Trophoblast cell (in vitro differentiated cells and primary cell): ENCODE measurements around the gene RSU1.

ENCODE experiments used
- DNase-seq, 2 donors: peaks; one replicate each; pipeline ENCODE4 v3.0.0-alpha.2; 2016
- H2AFZ ChIP-seq: 2 replicates; pipeline ENCODE4 v1.6.1; 2013; ENCODE audit warnings: low read length, moderate library complexity, mild to moderate bottlenecking; ENCODE audit not compliant: insufficient read depth, poor library complexity
- H2AK5ac ChIP-seq: 2 replicates; pipeline ENCODE4 v1.6.1; 2013; ENCODE audit warnings: mild to moderate bottlenecking, low read length
- H2BK120ac ChIP-seq: 2 replicates; pipeline ENCODE4 v1.6.1; 2013; ENCODE audit warnings: low read length, mild to moderate bottlenecking, moderate library complexity; ENCODE audit not compliant: insufficient read depth, poor library complexity
- H2BK12ac ChIP-seq: 2 replicates; pipeline ENCODE4 v1.6.1; 2013; ENCODE audit warnings: mild to moderate bottlenecking, low read length, moderate library complexity
- H2BK5ac ChIP-seq: 2 replicates; pipeline ENCODE4 v1.6.1; 2013; ENCODE audit warnings: low read length, low read depth, moderate library complexity, mild to moderate bottlenecking; ENCODE audit not compliant: poor library complexity
- H3K14ac ChIP-seq: 2 replicates; pipeline ENCODE4 v1.6.1; 2013; ENCODE audit warnings: mild to moderate bottlenecking, low read length
- H3K18ac ChIP-seq: 2 replicates; pipeline ENCODE4 v1.6.1; 2013; ENCODE audit warnings: mild to moderate bottlenecking, low read length
- H3K23ac ChIP-seq: 2 replicates; pipeline ENCODE4 v1.6.1; 2013; ENCODE audit warnings: low read length
- H3K27ac ChIP-seq: 2 replicates; pipeline ENCODE4 v1.5.1; 2013; ENCODE audit warnings: low read depth, mild to moderate bottlenecking, inconsistent platforms, low read length, moderate library complexity
- H3K27me3 ChIP-seq: 2 replicates; pipeline ENCODE4 v1.6.1; 2013; ENCODE audit warnings: inconsistent platforms, mild to moderate bottlenecking, low read length, moderate library complexity; ENCODE audit not compliant: insufficient read depth
- H3K36me3 ChIP-seq, 2 experiments: 1 replicate in 1 of 2; 2 replicates in 1 of 2; pipeline ENCODE4 v1.6.1; 2013; ENCODE audit warnings: low read length in 2 of 2, mild to moderate bottlenecking in 2 of 2, moderate library complexity in 1 of 2; ENCODE audit not compliant: insufficient read depth in 2 of 2, control insufficient read depth in 1 of 2
- H3K4ac ChIP-seq: 2 replicates; pipeline ENCODE4 v1.6.1; 2013; ENCODE audit warnings: low read depth, mild to moderate bottlenecking, low read length, moderate library complexity
- H3K4me1 ChIP-seq, 2 experiments: 1 replicate in 1 of 2; 2 replicates in 1 of 2; pipeline ENCODE4 v1.6.1; 2013; ENCODE audit warnings: low read length in 2 of 2, mild to moderate bottlenecking in 2 of 2, moderate library complexity in 1 of 2; ENCODE audit not compliant: insufficient read depth in 2 of 2, control insufficient read depth in 1 of 2
- H3K4me2 ChIP-seq: 2 replicates; pipeline ENCODE4 v1.6.1; 2013; ENCODE audit warnings: inconsistent platforms, mild to moderate bottlenecking, low read length, moderate library complexity
- H3K4me3 ChIP-seq: 2 replicates; pipeline ENCODE4 v1.5.1; 2013; ENCODE audit warnings: mild to moderate bottlenecking, low read depth, low read length, inconsistent platforms
- H3K79me1 ChIP-seq: one replicate; pipeline ENCODE4 v1.6.1; 2013; ENCODE audit warnings: low read length
- H3K79me2 ChIP-seq: 2 replicates; pipeline ENCODE4 v1.6.1; 2013; ENCODE audit warnings: low read length, mild to moderate bottlenecking; ENCODE audit not compliant: control insufficient read depth, insufficient read depth, poor library complexity
- H3K9ac ChIP-seq: 2 replicates; pipeline ENCODE4 v1.6.1; 2013; ENCODE audit warnings: mild to moderate bottlenecking, low read length
- H3K9me3 ChIP-seq: 2 replicates; pipeline ENCODE4 v1.6.1; 2013; ENCODE audit warnings: low read depth, mild to moderate bottlenecking, control low read depth, inconsistent platforms, low read length; ENCODE audit not compliant: insufficient read depth
- H4K12ac ChIP-seq: 2 replicates; pipeline ENCODE4 v1.6.1; 2013; ENCODE audit warnings: low read depth, mild to moderate bottlenecking, low read length, moderate library complexity
- H4K8ac ChIP-seq: 2 replicates; pipeline ENCODE4 v1.6.1; 2013; ENCODE audit warnings: low read depth, mild to moderate bottlenecking, low read length, moderate library complexity
- H4K91ac ChIP-seq: one replicate; pipeline ENCODE4 v1.6.1; 2013; ENCODE audit warnings: low read depth, mild to moderate bottlenecking, low read length, moderate library complexity
- WGBS: extraction: QIAGEN DNeasy Blood & Tissue Kit; methylation state at CpG from one replicate; pipeline ENCODE4 v1.1.7; 2013; ENCODE audit warnings: missing lambda C conversion rate; ENCODE audit not compliant: insufficient read length, insufficient coverage; ENCODE audit errors: extremely low coverage; 5-methylcytosine and 5-hydroxymethylcytosine counted together

The RSU1 gene

GRCh38 chr10:16853809-16854208 lies 36.6 kb upstream of the RSU1 start:
- Histone ChIP-seq H2AFZ (no peak overlapping the region), H4K91ac (no peak overlapping the region), H3K23ac (no peak overlapping the region), H3K9ac (no peak overlapping the region), H3K18ac (no peak overlapping the region), H3K14ac (no peak overlapping the region), H4K12ac (no peak overlapping the region), H3K36me3 (no peaks in the 10 kb centered on the region), H3K79me2 (peaks cover 2% of the 10 kb centered on the region), H2BK5ac (no peak overlapping the region), H2BK120ac (no peak overlapping the region), H3K4me2 (no peak overlapping the region), H2BK12ac (no peak overlapping the region), H3K4ac (no peak overlapping the region), H3K4me3 (no peak overlapping the region), H3K27ac (no peak overlapping the region), H3K79me1 (no peaks in the 10 kb centered on the region), H3K27me3 (no peaks in the 10 kb centered on the region), H2AK5ac (no peak overlapping the region), H4K8ac (no peak overlapping the region), H3K4me1 (peaks cover 0 to 2% of the 10 kb centered on the region in 2 experiments), H3K9me3 (no peaks in the 10 kb centered on the region)
- WGBS, result 100% methylated on average over 1 of the region's 4 CpGs
- DNase-seq, result no peak

GRCh38 chr10:16853201-16853600 lies 36.0 kb upstream of the RSU1 start:
- no peak overlapping the region for H4K91ac ChIP-seq
- no peak overlapping the region for H3K18ac ChIP-seq

DNA sequence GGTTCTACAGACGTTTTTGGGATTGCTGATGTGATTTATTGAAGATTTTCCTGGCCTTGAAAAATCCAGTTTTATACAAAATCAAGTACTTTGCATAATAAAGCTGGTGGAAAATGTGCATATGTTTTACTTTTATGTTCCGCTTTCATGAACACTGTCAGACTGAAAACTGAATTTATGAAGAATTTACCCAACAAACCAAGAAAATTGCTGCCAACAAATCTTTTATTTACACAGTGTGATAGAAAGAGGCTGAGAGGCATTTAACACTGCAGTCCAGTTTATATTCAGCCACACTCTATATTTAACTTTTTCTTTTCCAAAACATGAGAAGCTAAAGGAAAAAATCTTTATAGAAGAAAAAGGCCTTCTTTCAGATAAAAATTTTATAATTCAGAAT lies 35.4 kb upstream of the RSU1 start:
- no peak overlapping the region for H4K8ac ChIP-seq
- H3K79me2 ChIP-seq, result peaks cover 2% of the 10 kb centered on the region
- H3K4me3 ChIP-seq, result no peak overlapping the region
- peaks cover 2% of the 10 kb centered on the region in 2 experiments for H3K4me1 ChIP-seq
- no peak overlapping the region for H3K4ac ChIP-seq
- no peaks in the 10 kb centered on the region for H3K9me3 ChIP-seq
- no peak overlapping the region for H2AFZ ChIP-seq
- H3K14ac ChIP-seq, result no peak overlapping the region
- H4K91ac ChIP-seq, result no peak overlapping the region
- no peak overlapping the region for H3K18ac ChIP-seq
- no peaks in the 10 kb centered on the region for H3K36me3 ChIP-seq
- H2BK5ac ChIP-seq, result no peak overlapping the region
- DNase-seq, result no peak
- H2AK5ac ChIP-seq, result no peak overlapping the region
- H2BK120ac ChIP-seq, result no peak overlapping the region
- H3K23ac ChIP-seq, result no peak overlapping the region
- no peaks in the 10 kb centered on the region for H3K79me1 ChIP-seq
- H4K12ac ChIP-seq, result no peak overlapping the region
- no CpG with 5 or more reads among the region's 2 CpGs for WGBS
- H3K27me3 ChIP-seq, result no peaks in the 10 kb centered on the region
- no peak overlapping the region for H3K4me2 ChIP-seq
- no peak overlapping the region for H3K27ac ChIP-seq
- H3K9ac ChIP-seq, result no peak overlapping the region
- H2BK12ac ChIP-seq, result no peak overlapping the region

More at GRCh38 chr10:16853201-16853600, 36.0 kb upstream of the RSU1 start:
- Histone ChIP-seq H4K12ac (no peak overlapping the region), H3K4me3 (no peak overlapping the region), H2BK5ac (no peak overlapping the region), H3K79me2 (peaks cover 2% of the 10 kb centered on the region), H3K9ac (no peak overlapping the region), H2BK120ac (no peak overlapping the region), H3K79me1 (no peaks in the 10 kb centered on the region), H3K4me1 (peaks cover 2% of the 10 kb centered on the region in 2 experiments), H3K27me3 (no peaks in the 10 kb centered on the region), H3K9me3 (no peaks in the 10 kb centered on the region), H3K27ac (no peak overlapping the region), H3K4me2 (no peak overlapping the region), H4K8ac (no peak overlapping the region), H3K36me3 (no peaks in the 10 kb centered on the region), H3K14ac (no peak overlapping the region), H3K4ac (no peak overlapping the region), H2AFZ (no peak overlapping the region), H3K23ac (no peak overlapping the region), H2BK12ac (no peak overlapping the region), H2AK5ac (no peak overlapping the region)
- no CpG with 5 or more reads among the region's 4 CpGs for WGBS
- DNase-seq, result no peak

DNA sequence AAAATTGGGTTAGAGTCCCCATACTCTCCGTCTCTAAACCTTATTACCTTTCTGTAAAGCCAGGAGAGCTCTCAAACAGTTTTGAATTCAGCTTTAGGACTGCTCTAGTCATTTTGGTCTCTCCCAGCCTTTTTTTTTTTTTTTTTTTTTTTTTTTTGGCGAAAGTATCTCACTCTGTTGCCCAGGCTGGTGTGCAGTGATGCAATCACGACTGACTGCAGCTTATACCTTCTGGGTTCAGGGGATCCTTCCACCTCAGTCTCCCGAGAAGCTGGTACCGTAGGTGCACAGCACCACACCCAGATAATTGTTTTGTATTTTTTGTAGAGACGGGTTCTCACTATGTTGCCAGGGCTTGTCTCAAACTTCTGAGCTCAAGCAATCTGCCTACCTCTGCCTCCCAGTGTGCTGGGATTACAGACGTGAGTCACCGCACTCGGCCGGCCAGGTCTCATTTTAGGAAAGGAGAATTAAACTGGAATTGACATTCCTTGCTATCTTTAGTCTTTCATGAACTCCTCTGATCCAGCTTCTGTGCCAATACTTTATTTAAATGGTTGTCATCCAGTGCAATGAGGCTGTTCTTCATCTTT lies 31.4 kb upstream of the RSU1 start:
- no peaks in the 10 kb centered on the region for H3K79me2 ChIP-seq
- H2BK12ac ChIP-seq, result no peak overlapping the region
- peaks cover 1% of the 10 kb centered on the region for H3K79me1 ChIP-seq
- no peak overlapping the region for H4K12ac ChIP-seq
- no peak overlapping the region for H2BK120ac ChIP-seq
- H3K4me2 ChIP-seq, result no peak overlapping the region
- H3K9ac ChIP-seq, result no peak overlapping the region
- H3K23ac ChIP-seq, result no peak overlapping the region
- H3K27me3 ChIP-seq, result no peaks in the 10 kb centered on the region
- peaks cover 4 to 7% of the 10 kb centered on the region in 2 experiments for H3K4me1 ChIP-seq
- no peak overlapping the region for H3K4me3 ChIP-seq
- H4K8ac ChIP-seq, result no peak overlapping the region
- WGBS, result no CpG with 5 or more reads among the region's 10 CpGs
- no peak overlapping the region for H4K91ac ChIP-seq
- peak in 1 of 2 donors; percentile 11 for DNase-seq
- no peak overlapping the region for H3K4ac ChIP-seq
- H3K36me3 ChIP-seq, result no peaks in the 10 kb centered on the region
- no peak overlapping the region for H3K14ac ChIP-seq
- no peak overlapping the region for H2BK5ac ChIP-seq
- H3K27ac ChIP-seq, result no peak overlapping the region
- no peak overlapping the region for H2AK5ac ChIP-seq
- no peaks in the 10 kb centered on the region for H3K9me3 ChIP-seq
- no peak overlapping the region for H2AFZ ChIP-seq
- H3K18ac ChIP-seq, result no peak overlapping the region
